A172 (cell line): ENCODE results near the gene NXN. TPM values are rescaled to one million over a fixed set of nuclear protein-coding genes. Genes with fewer than 3 reads are reported as not detected.
A peak's percentile ranks its signal among the peaks of the same experiment; 100 is the strongest.
"Not testable (repeated sequence)": the region's sequence is repeated elsewhere in the genome, so short reads cannot be mapped to it uniquely, and the experiment has no call there.

Source experiments
- DNase-seq: peaks from one replicate; pipeline ENCODE4 v3.0.0-alpha.2; 2015; ENCODE audit warnings: low spot score
- total RNA-seq: library from RNA; depleted of rRNA; stranded (reverse); fragments of >200 nt; shearing (Covaris generic); gene quantifications from 2 replicates; pipeline ENCODE4 v1.2.3, GENCODE V29; 2014; rRNA removed

The NXN gene
- total RNA-seq, 1 experiment from 2014 or later, result 7.2 TPM

DNA sequence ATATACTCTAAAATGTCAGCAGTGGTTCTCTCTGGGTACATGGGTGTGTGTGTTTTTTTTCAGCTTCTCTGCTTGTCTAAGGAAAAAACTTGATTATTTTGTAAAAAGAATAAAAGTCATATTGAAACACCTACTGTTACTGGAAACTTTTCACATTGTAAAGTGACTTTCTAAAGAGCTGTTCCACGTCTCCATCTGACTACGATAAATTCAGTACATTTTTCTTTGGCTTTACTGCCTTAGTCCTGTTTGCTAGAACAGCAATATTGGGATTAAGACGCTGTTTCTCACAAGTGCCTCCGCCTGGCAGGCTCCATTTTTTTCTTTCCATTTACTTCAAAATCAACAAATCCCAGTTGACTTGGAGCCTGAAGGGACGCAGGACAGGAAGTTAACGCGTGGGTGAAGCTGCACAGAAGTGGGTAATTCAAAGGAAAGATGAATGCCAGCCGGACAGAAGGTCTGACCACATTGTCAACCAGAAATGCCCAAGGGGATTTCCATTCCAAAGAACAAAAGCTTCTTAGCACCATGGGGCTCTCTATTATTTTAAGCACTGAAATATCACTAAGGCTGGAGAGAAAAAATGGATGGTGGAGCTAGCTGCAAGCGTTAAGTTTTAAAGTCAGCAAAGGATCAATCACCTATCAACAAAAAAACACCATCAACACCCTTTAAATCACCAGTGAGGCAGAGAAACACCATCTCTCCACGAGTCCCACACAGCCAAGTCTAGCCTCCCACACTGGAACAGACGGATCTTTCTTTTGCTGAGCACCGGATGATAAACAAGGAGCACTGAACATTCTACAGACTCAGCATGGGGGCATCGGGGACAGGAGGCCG lies 205.9 kb downstream of the NXN start:
- peak; percentile 46 for DNase-seq

DNA sequence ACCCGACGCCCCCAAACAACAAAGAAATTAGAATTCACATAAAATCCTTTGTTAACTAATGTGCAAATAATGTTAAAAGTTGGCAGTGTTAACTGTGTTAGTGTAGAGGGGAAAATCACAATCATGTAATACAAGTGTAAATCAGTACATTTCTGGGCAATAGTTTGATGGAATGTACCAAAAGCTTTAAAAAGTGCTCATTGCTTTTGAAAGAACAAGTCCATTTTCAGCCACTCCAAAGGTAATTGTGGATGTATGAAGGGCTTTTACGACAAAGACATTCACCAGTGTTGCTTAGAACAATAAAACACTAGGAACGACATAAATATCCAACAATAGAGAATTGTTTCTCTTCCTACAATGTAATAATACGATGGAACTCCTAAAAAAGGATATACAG lies 206.6 kb downstream of the NXN start:
- DNase-seq, result no peak

DNA sequence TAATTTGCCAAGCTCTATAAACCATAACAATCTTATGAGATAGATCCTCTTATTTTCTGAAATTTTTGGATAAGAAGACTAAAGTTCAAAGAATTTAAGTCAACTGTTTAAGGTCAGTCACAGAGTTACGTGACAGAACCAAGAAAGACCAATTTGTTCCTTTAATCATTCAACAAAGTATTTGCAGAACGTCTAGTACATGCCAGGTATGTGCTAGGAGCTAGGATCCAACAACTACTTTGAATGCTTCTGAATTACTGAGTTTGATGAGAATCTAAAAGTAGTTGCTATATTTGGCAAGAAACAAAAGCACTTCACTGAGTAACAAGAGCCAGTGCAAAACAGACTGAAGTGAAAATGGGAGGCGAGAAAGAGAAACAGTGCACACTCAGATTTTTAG lies 212.5 kb downstream of the NXN start:
- DNase-seq, result no peak

GRCh38 chr17:760371-760770 lies 219.2 kb downstream of the NXN start:
- DNase-seq, result no peak

GRCh38 chr17:759964-760363 lies 219.6 kb downstream of the NXN start:
- no peak for DNase-seq

GRCh38 chr17:756010-756567 lies 223.5 kb downstream of the NXN start:
- DNase-seq, result not testable (repeated sequence)

- DNase-seq, result not testable (repeated sequence)
These were observed 224.1 kb downstream of the NXN start for GRCh38 chr17:755319-755961.

DNA sequence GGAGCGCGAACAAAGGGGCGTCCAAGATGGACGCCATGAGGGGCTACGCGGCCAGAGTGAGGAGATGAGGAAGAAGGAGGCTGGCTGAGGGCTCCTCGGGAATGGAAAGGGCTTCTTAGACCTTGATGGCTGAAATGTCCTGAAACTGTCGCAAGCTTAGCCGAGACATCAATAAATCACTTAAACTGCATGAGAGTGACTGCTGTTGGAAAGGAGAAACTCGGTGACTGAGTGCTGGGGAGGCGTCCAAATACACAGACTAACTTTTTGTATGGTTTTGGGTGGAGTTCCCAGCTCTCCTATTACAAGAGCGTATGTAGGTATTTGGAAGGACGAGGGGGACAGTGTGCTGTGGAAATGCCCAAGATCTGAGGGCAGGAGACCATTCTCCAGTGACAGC lies 226.2 kb downstream of the NXN start:
- no peak for DNase-seq

- no peak for DNase-seq
These were observed 226.9 kb downstream of the NXN start for GRCh38 chr17:752620-753219.

DNA sequence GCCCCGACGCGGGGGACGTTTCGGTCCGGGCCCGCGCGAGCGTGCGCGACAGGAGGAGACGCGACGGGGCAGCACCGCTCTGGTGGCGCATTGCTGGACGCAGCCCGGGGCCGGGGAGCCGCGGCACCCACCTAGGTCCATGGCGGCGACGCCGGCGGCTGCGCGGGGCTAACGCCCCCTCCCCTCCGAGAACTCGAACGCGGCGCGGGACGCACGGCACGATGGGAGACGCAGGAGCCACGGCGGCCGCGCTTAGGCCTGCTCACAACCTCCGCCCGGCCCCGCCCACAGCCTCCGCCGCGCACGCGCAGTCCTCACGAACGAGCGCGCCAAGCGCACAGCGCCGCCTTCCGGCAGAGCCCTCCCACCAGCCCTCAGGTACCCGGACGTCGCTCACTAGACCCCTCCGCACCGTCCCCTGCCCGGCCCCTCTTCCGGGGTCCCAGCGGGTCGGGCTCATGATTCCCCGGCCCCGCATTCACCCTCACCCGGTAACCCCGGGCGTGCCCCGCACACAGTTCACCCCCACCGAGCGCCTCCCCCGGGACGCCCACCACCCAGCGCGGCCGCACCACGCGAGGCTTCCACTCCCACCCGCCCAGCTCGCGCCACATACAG lies 227.5 kb downstream of the NXN start, which contains the start of gene GEMIN4:
GEMIN4 (minus strand) TSS at position 263 of the 618 bp plus-strand sequence; CDS start at position 141, 122 bp downstream.
- DNase-seq, result peak; percentile 77

DNA sequence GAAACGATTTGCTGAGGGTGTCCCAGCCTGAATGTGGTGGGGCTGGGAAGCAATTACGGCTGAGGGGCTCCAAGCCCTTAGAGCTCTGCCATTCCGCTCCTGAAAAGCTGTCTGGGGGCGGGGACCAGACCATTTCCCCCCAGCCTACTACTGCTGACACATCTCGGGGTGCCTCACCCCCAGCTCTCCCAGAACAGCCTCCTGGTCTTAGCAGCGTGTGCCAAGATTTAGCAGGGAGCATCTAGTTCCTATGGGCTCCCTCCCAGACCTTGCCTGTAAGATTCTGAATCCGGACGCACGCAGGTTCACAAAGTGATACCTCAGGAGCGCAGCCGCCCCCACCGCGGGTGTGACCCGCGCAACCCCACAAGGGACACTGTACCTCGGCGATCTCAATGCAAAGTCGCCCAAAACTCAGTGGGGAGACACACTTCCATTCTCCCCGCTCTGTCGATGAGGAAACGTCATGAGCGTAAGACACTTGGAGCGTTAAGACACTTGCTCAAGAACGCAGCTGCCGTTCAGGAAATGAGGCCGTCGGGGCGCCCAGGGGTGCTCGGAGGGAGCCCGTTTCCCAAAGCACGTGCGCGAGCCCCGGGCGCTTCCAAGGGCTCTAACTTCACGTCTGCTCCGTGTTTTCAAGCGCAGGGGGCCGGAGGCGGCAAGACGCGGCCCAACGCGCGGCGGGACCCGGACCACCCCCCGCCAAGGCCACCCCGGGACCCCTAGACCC lies 228.1 kb downstream of the NXN start:
- DNase-seq, result peak; percentile 36

- DNase-seq, result no peak
These were observed 229.0 kb downstream of the NXN start for GRCh38 chr17:750431-751037.

- DNase-seq, result not testable (repeated sequence)
These were observed 230.2 kb downstream of the NXN start for GRCh38 chr17:749359-749758.

Other genes starting within 250 kb of the NXN start
- gene TLCD3A, start 247.2 kb downstream of the NXN start, total RNA-seq, result 34.9 and 37.7 TPM in 2 replicates
- 17.9 and 24.0 TPM in 2 replicates for gene GEMIN4, start 227.5 kb downstream of the NXN start, total RNA-seq
- 128 and 138 TPM in 2 replicates for gene GLOD4, start 197.5 kb downstream of the NXN start, total RNA-seq
- 36.3 and 37.7 TPM in 2 replicates for gene MRM3, start 197.4 kb downstream of the NXN start, total RNA-seq
- 17.4 and 23.5 TPM in 2 replicates for gene TIMM22, start 17.4 kb upstream of the NXN start, total RNA-seq
- gene ABR, start 200.2 kb upstream of the NXN start, total RNA-seq, result 44.7 and 66.9 TPM in 2 replicates